Parathyroid adenoma (tissue), 2 donors: ENCODE measurements around the gene HTATIP2.
"Not testable (repeated sequence)": the region's sequence is repeated elsewhere in the genome, so short reads cannot be mapped to it uniquely, and the experiment has no call there.

Experiments
- H2AFZ ChIP-seq: fragments of 300-600 bp; sonication (generic); one replicate; pipeline ENCODE4 v1.7.0; 2017; ENCODE audit warnings: antibody characterized with exemption, mild to moderate bottlenecking
- H3K27ac ChIP-seq: fragments of 300-600 bp; sonication (generic); one replicate; pipeline ENCODE4 v1.7.0; 2017
- H3K27me3 ChIP-seq: fragments of 300-600 bp; sonication (generic); one replicate; pipeline ENCODE4 v1.7.0; 2017; ENCODE audit warnings: low read length; ENCODE audit not compliant: control insufficient read depth, insufficient read depth
- H3K36me3 ChIP-seq: fragments of 300-600 bp; sonication (generic); one replicate; pipeline ENCODE4 v1.7.0; 2017; ENCODE audit warnings: low read length; ENCODE audit not compliant: control insufficient read depth, insufficient read depth
- H3K4me1 ChIP-seq: fragments of 300-600 bp; sonication (generic); one replicate; pipeline ENCODE4 v1.7.0; 2017; ENCODE audit warnings: control low read depth
- H3K4me2 ChIP-seq: fragments of 300-600 bp; sonication (generic); one replicate; pipeline ENCODE4 v1.7.0; 2017; ENCODE audit warnings: low read length
- H3K4me3 ChIP-seq: fragments of 300-600 bp; sonication (generic); one replicate; pipeline ENCODE4 v1.7.0; 2017; ENCODE audit warnings: low read depth, low read length
- H3K79me2 ChIP-seq: fragments of 300-600 bp; sonication (generic); one replicate; pipeline ENCODE4 v1.7.0; 2017; ENCODE audit warnings: control low read depth
- H3K9ac ChIP-seq: fragments of 300-600 bp; sonication (generic); one replicate; pipeline ENCODE4 v1.7.0; 2017; ENCODE audit warnings: mild to moderate bottlenecking
- H3K9me3 ChIP-seq: fragments of 300-600 bp; sonication (generic); one replicate; pipeline ENCODE4 v1.7.0; 2017; ENCODE audit warnings: low read length; ENCODE audit not compliant: control insufficient read depth
- CTCF ChIP-seq: fragments of 300-600 bp; sonication (generic); IDR thresholded peaks from one replicate; pipeline ENCODE4 v1.7.0; 2017; ENCODE audit warnings: antibody characterized with exemption, mild to moderate bottlenecking
- donor health status: primary hyperparathyroidism.

Gene HTATIP2

DNA sequence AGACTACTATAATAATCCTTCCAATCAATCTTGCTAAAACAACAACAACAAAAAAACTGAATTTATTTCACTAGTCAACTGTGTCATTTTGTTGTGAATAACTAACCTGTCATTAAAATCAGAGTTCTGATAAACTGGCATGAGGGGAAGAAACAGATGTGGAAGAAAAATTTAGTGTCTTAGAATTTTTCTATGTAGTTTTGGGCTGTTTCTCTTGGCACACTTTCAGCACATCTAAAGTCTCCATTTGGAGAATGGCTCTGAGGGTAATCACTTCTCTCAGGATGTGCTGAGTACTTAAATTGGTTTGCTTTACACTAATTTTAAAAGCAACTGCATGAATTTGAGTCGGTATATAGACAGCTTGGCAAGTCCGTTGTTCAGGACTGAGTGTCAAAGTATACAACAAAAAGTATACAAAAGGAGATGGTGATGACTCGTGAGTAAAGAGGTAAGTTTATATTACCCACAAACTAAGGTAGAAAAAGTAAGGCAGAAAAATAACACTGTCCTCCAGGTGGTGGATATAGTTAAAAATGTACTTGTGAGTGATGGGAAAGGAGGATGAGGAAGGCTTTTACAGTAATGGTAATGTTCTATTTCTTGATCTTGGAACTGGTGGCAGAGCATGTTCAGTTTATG is 10.2 kb downstream of the HTATIP2 start:
- H3K27ac ChIP-seq = no peak overlapping the region
- H3K4me2 ChIP-seq = no peak overlapping the region
- no peaks in the 10 kb centered on the region for H3K36me3 ChIP-seq
- H3K9me3 ChIP-seq = no peaks in the 10 kb centered on the region
- TF ChIP-seq CTCF = no peak
- H3K79me2 ChIP-seq = no peaks in the 10 kb centered on the region
- H3K27me3 ChIP-seq = no peaks in the 10 kb centered on the region
- peak overlapping the region; percentile 1 for H3K4me3 ChIP-seq
- no peaks in the 10 kb centered on the region for H3K4me1 ChIP-seq
- no peak overlapping the region for H3K9ac ChIP-seq
- no peak overlapping the region for H2AFZ ChIP-seq

DNA sequence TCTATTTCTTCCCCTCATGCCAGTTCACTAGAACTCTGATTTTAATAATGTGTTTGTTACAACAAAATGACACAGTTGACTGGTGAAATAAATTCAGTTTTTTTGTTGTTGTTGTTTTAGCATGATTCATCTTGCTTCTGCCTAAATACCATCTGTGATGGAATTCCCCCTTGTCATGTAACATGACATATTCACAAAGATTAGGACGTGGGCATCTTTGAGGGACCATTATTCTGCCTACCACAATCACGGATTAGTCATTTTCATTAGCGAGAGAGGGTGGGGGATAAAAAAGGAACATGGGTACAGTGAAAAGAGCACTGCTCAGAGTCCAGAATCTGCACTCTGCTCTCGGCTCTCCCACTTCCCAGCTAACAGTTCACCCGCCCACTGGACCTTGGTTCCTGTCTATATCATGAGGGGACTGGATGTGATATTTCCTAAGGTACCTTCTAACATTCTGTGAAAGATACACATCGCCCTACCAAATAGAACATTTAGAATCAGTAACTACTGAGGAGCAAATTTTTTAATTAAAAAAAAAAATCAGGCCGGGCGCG is 11.3 kb downstream of the HTATIP2 start:
- Histone ChIP-seq H3K27ac (no peak overlapping the region), H3K4me1 (no peaks in the 10 kb centered on the region), H3K36me3 (no peaks in the 10 kb centered on the region), H3K9me3 (no peaks in the 10 kb centered on the region), H3K4me3 (no peak overlapping the region), H3K27me3 (no peaks in the 10 kb centered on the region), H3K9ac (no peak overlapping the region), H3K4me2 (no peak overlapping the region), H3K79me2 (no peaks in the 10 kb centered on the region), H2AFZ (no peak overlapping the region)
- no peak for TF ChIP-seq CTCF

- H3K4me2 ChIP-seq = no peak overlapping the region
- no peaks in the 10 kb centered on the region for H3K79me2 ChIP-seq
- no peak overlapping the region for H3K9ac ChIP-seq
- no peaks in the 10 kb centered on the region for H3K4me1 ChIP-seq
- no peaks in the 10 kb centered on the region for H3K36me3 ChIP-seq
- no peak for TF ChIP-seq CTCF
- no peak overlapping the region for H2AFZ ChIP-seq
- no peaks in the 10 kb centered on the region for H3K9me3 ChIP-seq
- H3K4me3 ChIP-seq = no peak overlapping the region
- no peaks in the 10 kb centered on the region for H3K27me3 ChIP-seq
- H3K27ac ChIP-seq = no peak overlapping the region
Measured at GRCh38 chr11:20376162-20376730, 12.7 kb downstream of the HTATIP2 start.

- not testable (repeated sequence) for H3K79me2 ChIP-seq, H3K9ac ChIP-seq, H2AFZ ChIP-seq, H3K9me3 ChIP-seq, H3K36me3 ChIP-seq, H3K4me1 ChIP-seq, H3K4me2 ChIP-seq, H3K27ac ChIP-seq, H3K27me3 ChIP-seq, H3K4me3 ChIP-seq
Measured at GRCh38 chr11:20385996-20386395, 22.5 kb downstream of the HTATIP2 start.

GRCh38 chr11:20387261-20388095 is 24.0 kb downstream of the HTATIP2 start, which contains the start of gene PRMT3:
TSS of gene PRMT3 (plus strand) at chr11:20387716. CDS start at chr11:20387747, 31 bp downstream.
- peak within 1 kb of the TSS; percentile 85 for H3K27ac ChIP-seq
- H3K4me1 ChIP-seq = no peaks in the 10 kb centered on the region
- no peaks in the 10 kb centered on the region for H3K27me3 ChIP-seq

More at GRCh38 chr11:20387261-20388095, 24.0 kb downstream of the HTATIP2 start, which contains the start of gene PRMT3:
- H3K4me2 ChIP-seq = peak within 1 kb of the TSS; percentile 92
- H2AFZ ChIP-seq = peak within 1 kb of the TSS; percentile 97
- peak within 1 kb of the TSS; percentile 28 for H3K9ac ChIP-seq
- peak within 1 kb of the TSS; percentile 87 for H3K4me3 ChIP-seq
- no peak for TF ChIP-seq CTCF
- H3K79me2 ChIP-seq = no peaks in the 10 kb centered on the region
- H3K9me3 ChIP-seq = no peaks in the 10 kb centered on the region
- no peaks in the 10 kb centered on the region for H3K36me3 ChIP-seq
